Stimulated activated CD4-positive, alpha-beta T cell treated with anti-CD3 and anti-CD28 coated beads, Interleukin-1b, Interleukin-23, amount 100 ng/mL, for 4 hours (primary cell): ENCODE data around the gene PABPN1L.

Experiments
- DNase-seq, 2 donors: peaks; one replicate each; pipeline ENCODE4 v3.0.0-alpha.2; 2020; ENCODE audit warnings: low read depth in 2 of 2

The PABPN1L gene

GRCh38 chr16:88866151-88866920 lies at the start of gene PABPN1L:
TSS of gene PABPN1L (minus strand) at chr16:88866660. CDS start at chr16:88866606, 54 bp downstream.
- DNase-seq: no peak

DNA sequence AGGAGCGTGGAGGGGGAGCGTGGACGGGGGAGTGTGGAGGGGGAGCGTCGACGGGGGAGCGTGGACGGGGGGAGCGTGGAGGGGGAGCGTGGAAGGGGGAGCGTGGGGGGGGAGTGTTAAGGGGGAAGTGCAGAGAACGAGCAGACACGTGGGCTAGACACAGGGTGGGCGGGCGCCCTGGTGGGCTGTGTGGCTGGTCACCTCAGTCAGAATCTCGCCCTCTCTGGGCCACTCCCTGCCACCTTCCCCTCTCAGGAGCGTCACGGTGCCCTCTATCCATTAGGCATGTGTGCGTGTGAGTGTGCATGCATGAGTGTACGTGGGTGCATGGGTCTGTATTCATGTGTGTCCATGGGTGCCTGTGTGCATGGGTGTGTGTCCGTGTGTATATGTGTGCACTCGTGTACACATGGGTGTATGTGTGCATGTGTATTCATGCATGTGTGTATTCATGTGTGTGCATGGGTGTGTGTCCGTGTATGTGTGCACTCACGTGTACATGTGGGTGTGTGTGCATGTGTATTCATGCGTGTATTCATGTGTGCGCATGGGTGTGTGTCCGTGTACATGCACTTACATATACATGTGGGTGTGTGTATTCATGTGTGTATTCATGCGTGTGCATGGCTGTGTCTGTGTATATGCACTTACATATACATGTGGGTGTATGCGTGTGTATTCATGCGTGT lies 49.3 kb upstream of the PABPN1L start:
- DNase-seq: no peak

- no peak for DNase-seq
These were observed 48.4 kb upstream of the PABPN1L start for GRCh38 chr16:88914750-88915368.

DNA sequence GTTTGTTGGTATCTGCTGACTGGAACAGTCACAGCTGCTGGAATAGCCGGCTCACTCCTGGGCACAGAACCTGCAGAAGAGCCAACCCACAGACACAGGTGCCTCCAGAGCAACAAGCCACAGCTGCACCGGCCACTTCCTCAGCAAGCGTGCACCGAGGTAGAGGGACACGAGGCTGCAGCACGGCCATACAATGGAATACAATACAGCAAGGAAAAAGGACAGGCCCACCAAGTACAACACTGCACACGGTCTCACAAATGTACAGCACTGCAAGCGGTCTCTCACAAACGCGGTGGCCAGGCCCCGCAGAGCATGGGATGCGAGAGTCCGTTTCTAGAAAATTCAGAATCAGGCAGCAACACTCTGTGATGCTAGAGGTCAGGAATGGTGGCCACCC lies 47.4 kb upstream of the PABPN1L start:
- DNase-seq: no peak

DNA sequence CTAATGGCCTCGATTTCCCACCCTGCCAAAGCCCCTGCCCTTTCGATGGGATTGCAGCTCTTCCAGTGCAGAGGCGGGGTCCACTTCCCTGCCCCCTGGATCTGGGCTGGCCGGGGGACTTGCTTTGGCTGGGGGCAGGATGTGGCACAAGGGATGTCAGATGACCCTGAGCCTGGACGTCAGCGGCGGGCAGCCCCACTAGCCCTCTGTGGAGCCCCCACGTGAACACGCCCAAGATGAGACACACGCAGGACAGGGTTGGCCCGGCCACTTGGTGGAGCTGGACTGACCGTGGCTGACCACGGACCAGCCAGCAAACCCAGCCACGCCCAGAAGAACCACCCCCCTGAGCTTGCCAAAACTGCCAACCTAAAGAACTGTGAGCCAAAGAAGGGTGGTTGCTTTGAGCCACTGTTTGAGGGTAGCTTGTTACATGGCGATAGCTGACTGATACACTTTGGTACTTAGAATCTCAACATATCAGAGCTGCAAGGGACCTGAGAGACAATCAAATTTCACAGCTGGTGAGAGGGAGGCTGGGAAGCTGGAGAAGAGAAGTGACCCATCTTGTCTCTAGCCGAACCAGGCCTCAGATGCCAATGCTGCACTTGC lies 46.6 kb upstream of the PABPN1L start:
- no peak for DNase-seq

DNA sequence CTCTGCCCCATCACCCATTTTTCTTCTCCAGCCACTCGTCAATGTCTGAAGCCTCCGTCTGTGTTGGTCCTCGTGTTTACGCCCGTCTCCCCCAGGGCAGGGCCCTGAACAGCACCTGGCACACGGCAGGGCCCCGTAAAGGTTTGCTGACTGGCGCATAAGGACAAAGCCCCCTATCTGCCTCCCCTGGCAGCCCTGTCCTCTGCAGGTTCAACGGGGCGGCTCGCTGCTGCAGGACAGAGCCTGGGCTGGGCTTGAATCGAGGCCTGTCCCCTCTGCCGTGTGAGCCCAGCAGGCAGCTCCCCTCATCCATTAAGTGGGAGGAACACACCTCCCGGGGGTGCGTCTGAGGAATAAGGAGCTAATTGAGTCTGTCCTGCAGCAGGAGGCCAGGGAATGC lies 46.1 kb upstream of the PABPN1L start:
- no peak for DNase-seq

DNA sequence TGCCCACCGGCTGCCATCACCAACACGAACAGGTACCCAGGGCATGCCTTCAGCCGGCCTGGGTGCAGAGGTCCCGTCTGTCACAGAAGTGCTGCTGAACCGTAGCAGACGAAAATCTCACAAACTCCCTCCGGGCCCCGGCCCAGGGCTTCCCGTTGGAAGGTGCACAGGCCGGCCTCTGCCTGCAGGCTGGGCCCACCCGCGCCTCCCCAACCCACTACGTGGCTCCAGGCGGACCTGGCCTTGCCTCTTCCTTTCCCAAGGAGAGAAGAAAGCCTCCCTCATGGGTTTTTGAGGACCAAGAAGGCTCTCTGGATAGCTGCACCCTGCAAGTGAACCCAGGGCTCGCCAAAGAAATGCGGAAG lies 45.5 kb upstream of the PABPN1L start:
- DNase-seq: no peak

- no peak for DNase-seq
These were observed 44.9 kb upstream of the PABPN1L start for GRCh38 chr16:88911136-88911945.

- DNase-seq: no peak
These were observed 44.0 kb upstream of the PABPN1L start for GRCh38 chr16:88910284-88911135.

- no peak for DNase-seq
These were observed 43.2 kb upstream of the PABPN1L start for GRCh38 chr16:88909431-88910210.

- DNase-seq: no peak
These were observed 41.8 kb upstream of the PABPN1L start for GRCh38 chr16:88908307-88908706.

DNA sequence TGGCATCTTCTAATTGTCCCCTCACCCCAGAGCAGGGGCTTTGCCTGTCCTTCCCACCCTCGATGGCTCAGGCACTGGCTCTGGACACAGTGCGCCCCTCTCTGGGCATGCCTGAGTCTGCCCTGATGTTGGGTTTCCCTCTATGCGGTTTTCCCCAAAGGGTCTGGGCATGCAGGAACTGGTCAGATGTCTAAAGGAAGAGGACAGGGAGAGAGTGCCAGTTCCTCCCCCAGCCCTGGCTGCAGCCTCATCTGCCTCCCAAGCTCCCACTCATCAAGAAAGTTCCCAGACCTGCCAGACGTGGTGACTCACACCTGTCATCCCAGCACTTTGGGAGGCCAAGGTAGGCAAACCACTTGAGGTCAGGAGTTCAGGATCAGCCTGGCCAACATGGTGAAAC lies 41.3 kb upstream of the PABPN1L start:
- DNase-seq: no peak

DNA sequence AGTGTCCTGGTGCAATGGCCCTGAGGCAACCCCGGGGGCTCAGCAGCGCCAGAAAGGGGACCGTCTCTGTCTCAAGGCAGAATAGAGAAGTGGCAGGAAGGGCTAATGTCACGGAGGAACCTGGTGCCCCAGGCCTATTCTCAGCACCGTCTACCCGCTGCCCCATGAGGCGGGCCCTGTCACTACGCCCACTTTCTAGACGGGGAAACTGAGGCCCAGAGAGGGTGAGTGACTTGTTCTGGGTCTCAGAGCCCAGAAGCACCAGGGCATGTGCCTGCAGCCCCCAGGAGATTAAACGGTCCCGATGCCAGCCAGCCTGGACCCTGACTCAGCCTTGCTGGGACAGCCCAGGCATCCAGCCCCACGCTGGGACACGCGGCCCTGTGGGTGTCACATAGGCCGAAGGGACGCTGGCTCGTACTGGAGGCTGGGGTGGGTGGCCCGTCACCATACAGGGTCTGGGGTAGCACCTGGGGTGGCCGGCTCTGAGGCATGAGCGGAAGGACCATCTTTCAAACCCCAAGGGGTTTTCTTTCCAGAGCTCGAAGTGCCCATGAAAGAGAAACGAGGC lies 40.2 kb upstream of the PABPN1L start:
- no peak for DNase-seq

- DNase-seq: no peak
These were observed 39.6 kb upstream of the PABPN1L start for GRCh38 chr16:88906020-88906419.

DNA sequence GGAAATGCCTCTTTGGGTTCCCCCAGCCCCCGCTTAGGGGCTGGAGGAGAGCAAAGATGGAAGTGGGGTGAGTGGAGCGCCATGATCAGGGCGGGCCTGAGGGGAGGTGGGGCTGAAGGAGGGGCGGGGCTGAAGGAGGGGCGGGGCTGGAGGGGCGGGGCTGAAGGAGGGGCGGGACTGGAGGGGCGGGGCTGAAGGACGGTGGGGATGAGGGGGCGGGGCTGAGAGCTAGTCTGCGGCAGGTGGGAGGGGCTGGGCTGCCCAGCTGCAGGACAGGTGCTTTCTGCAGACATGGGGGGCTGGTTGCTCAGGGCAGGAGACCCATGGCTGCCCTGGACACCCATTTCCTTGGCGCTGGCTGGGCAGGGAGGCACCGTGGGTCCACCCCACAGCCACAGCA lies 39.1 kb upstream of the PABPN1L start:
- DNase-seq: no peak

- DNase-seq: no peak
These were observed 38.4 kb upstream of the PABPN1L start for GRCh38 chr16:88904676-88905365.

- DNase-seq: no peak
These were observed 36.8 kb upstream of the PABPN1L start for GRCh38 chr16:88903267-88903666.

DNA sequence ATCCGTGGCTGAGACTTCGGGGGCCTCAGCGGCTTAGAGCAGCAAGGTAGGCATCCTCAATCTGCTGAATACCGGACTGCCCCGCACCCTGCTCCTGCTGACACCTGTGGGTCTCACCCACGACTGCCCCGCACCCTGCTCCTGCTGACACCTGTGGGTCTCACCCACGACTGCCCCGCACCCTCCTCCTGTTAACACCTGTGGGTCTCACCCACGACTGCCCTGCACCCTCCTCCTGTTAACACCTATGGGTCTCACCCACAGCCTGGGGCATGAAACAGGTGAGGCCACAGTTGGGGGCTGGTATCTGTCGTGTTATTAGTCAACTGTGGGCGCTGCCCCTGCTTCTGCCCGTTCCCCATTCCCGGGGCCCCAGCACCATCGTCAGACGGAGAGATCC lies 36.3 kb upstream of the PABPN1L start:
- DNase-seq: no peak

- DNase-seq: no peak
These were observed 35.4 kb upstream of the PABPN1L start for GRCh38 chr16:88901718-88902337.
